Right lobe of liver (tissue), 6 donors: ENCODE data around the gene PRDM1. TPM values are rescaled to one million over a fixed set of nuclear protein-coding genes. Genes with fewer than 3 reads are reported as not detected.

Source experiments
- ATAC-seq, 4 donors: fragments of 200-7000 bp; cut with Tn5 transposase; one replicate each; pipeline ENCODE4 v1.9.1; 2020; ENCODE audit warnings: mild to moderate bottlenecking in 4 of 4, moderate library complexity in 4 of 4
- DNase-seq, 3 donors: peaks; one replicate each; pipeline ENCODE4 v3.0.0-alpha.2; 2020
- H3K27ac ChIP-seq, 3 donors: fragments of 200-600 bp; one replicate each; pipeline ENCODE4 v1.8.0; 2022
- H3K27me3 ChIP-seq, 2 donors: fragments of 200-600 bp; one replicate each; pipeline ENCODE4 v1.8.0; 2022
- H3K36me3 ChIP-seq, 4 donors: fragments of 200-600 bp; sonication (generic) in 1 of 4; one replicate each; pipeline versions ENCODE4 v1.5.1 to v1.8.0; 2017 to 2022; ENCODE audit warnings: control low read depth in 1 of 4
- H3K4me1 ChIP-seq, 4 donors: fragments of 200-600 bp; sonication (generic) in 1 of 4; one replicate each; pipeline versions ENCODE4 v1.5.1 to v1.8.0; 2017 to 2022; ENCODE audit warnings: control low read depth in 1 of 4
- H3K4me3 ChIP-seq, 3 donors: fragments of 200-600 bp; one replicate each; pipeline ENCODE4 v1.8.0; 2022
- H3K9me3 ChIP-seq, 4 donors: fragments of 200-600 bp; sonication (generic) in 1 of 4; one replicate each; pipeline versions ENCODE4 v1.5.1 to v1.8.0; 2017 to 2022; ENCODE audit warnings: control low read depth in 1 of 4
- POLR2A ChIP-seq: fragments of 450-650 bp; IDR thresholded peaks from one replicate; pipeline ENCODE4 v1.6.1; 2017; ENCODE audit warnings: antibody characterized with exemption, mild to moderate bottlenecking
- WGBS: methylation state at CpG from one replicate; pipeline ENCODE4 v1.1.6; 2018; ENCODE audit warnings: low coverage, low lambda C conversion rate; ENCODE audit not compliant: insufficient coverage; ENCODE audit errors: missing lambda C conversion rate; 5-methylcytosine and 5-hydroxymethylcytosine counted together
- intact Hi-C, 2 donors: fragments of 100-400 bp; cut with DNase I; formaldehyde crosslinking; loops; one replicate each; pipeline versions ENCODE4 v1.11.2 to v1.14.1; 2022
- total RNA-seq, 6 experiments: library from RNA; depleted of rRNA in 2 of 6; stranded (reverse); fragments of >200 nt in 2 of 6; fragmentation: NEBNext Ultra II Directional in 3 of 6; extraction: Animal tissue kit (Norgen Biotek cat#: 25700) in 3 of 6; gene quantifications; one replicate each; pipeline versions ENCODE4 v1.1.0 to v1.2.4, GENCODE V29; 2016 to 2023
- TF ChIP-seq, protein P1 (sequence below), 4 donors: fragments of 200-600 bp in 3 of 4; fragments of 450-650 bp in 1 of 4; IDR thresholded peaks; one replicate each; pipeline versions ENCODE4 v1.5.1 to v1.8.0; 2016 to 2022; ENCODE audit warnings: antibody characterized with exemption in 4 of 4, mild to moderate bottlenecking in 2 of 4
- donor health status: DM: no; HTN: yes; CAD: no.
- donor health status: DM: no; HTN: no; CAD: no.
- donor health status: DM: no; HTN: no; CAD: no.
- donor health status: DM: no; HTN: yes; CAD: no.
- donor health status: DM: no; HTN: yes; CAD: no.

Gene PRDM1
- total RNA-seq, 6 experiments from 2014 or later: 0.86 to 2.8 (median 1.3) TPM

DNA sequence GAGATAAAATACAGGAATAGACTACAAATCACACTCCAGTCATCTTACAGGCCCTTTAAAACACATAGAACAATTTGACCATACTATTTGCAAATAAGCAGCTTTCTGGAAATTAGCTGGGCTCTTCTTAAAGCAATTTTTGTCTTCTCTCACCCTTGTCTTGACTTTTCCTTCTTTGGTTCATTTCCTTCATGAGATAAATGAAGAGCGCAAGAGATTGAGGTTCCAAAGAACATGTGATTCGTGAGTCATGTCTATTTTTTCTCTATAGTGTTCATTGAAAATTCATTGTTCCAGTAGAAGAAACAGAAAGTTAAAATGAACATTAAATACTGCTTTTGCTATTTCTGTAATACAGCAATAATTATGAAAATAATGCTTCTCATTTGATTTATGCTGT, 33.9 kb downstream of the PRDM1 start:
- ATAC-seq: no peak
- Histone ChIP-seq H3K4me1 (no peaks in the 10 kb centered on the region), H3K27me3 (no peaks in the 10 kb centered on the region), H3K36me3 (no peaks in the 10 kb centered on the region), H3K27ac (no peak overlapping the region), H3K4me3 (no peak overlapping the region), H3K9me3 (no peaks in the 10 kb centered on the region)
- no peak for DNase-seq
- WGBS: 76% methylated on average over 2 of the region's 2 CpGs
- TF ChIP-seq POLR2A: no peak
- TF ChIP-seq, protein P1, sequence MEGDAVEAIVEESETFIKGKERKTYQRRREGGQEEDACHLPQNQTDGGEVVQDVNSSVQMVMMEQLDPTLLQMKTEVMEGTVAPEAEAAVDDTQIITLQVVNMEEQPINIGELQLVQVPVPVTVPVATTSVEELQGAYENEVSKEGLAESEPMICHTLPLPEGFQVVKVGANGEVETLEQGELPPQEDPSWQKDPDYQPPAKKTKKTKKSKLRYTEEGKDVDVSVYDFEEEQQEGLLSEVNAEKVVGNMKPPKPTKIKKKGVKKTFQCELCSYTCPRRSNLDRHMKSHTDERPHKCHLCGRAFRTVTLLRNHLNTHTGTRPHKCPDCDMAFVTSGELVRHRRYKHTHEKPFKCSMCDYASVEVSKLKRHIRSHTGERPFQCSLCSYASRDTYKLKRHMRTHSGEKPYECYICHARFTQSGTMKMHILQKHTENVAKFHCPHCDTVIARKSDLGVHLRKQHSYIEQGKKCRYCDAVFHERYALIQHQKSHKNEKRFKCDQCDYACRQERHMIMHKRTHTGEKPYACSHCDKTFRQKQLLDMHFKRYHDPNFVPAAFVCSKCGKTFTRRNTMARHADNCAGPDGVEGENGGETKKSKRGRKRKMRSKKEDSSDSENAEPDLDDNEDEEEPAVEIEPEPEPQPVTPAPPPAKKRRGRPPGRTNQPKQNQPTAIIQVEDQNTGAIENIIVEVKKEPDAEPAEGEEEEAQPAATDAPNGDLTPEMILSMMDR (IDR thresholded peaks at IDR 0.05): no peak
- intact Hi-C loops: no loop called here

- ATAC-seq: no peak
- WGBS: 84% methylated on average over 6 of the region's 6 CpGs
- no peaks in the 10 kb centered on the region for H3K27me3 ChIP-seq
- TF ChIP-seq POLR2A: no peak
- TF ChIP-seq, protein P1 (IDR thresholded peaks at IDR 0.05): no peak
- intact Hi-C loops: no loop called here
- H3K4me3 ChIP-seq: no peak overlapping the region
- no peak for DNase-seq
- H3K27ac ChIP-seq: no peak overlapping the region
- H3K9me3 ChIP-seq: no peaks in the 10 kb centered on the region
- no peaks in the 10 kb centered on the region for H3K4me1 ChIP-seq
- no peaks in the 10 kb centered on the region for H3K36me3 ChIP-seq
Observed at GRCh38 chr6:106120406-106120805, 34.3 kb downstream of the PRDM1 start.

DNA sequence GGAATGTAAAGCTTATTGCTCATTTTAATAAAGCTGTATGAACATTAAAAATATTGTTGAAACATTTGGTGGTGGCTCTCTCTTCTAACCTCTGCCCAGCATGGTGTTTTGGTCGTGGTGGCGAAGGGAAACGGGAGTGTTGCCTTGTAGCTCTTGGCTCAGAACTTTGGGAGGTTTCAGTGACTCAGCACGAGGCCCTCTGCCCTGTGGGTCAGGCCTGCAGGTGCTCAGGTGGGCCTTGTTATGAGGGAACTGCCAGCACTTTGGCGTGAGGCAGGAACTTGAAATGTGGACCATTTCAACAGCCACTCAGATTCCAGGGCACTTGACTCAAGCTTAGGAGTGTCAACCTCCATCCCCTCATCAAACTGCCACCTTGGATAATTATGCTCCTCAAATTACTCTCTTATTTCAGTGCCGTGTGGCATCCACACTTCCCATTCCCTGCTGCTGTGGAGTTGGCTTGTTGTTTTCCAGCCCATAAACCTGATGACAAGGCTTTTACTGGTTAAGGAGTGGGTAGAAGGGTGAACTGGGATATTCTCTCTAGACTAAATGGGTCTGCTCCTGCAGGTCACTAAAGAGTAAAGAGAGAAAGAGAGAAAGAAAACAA, 36.3 kb downstream of the PRDM1 start:
- no peak for DNase-seq
- no peaks in the 10 kb centered on the region for H3K4me1 ChIP-seq
- H3K27me3 ChIP-seq: no peaks in the 10 kb centered on the region
- H3K36me3 ChIP-seq: no peaks in the 10 kb centered on the region
- H3K4me3 ChIP-seq: no peak overlapping the region
- intact Hi-C loops: no loop called here
- TF ChIP-seq, protein P1 (IDR thresholded peaks at IDR 0.05): no peak
- no peak for TF ChIP-seq POLR2A
- ATAC-seq: no peak
- H3K9me3 ChIP-seq: no peaks in the 10 kb centered on the region
- no peak overlapping the region for H3K27ac ChIP-seq
- WGBS: 47% methylated on average over 2 of the region's 6 CpGs

DNA sequence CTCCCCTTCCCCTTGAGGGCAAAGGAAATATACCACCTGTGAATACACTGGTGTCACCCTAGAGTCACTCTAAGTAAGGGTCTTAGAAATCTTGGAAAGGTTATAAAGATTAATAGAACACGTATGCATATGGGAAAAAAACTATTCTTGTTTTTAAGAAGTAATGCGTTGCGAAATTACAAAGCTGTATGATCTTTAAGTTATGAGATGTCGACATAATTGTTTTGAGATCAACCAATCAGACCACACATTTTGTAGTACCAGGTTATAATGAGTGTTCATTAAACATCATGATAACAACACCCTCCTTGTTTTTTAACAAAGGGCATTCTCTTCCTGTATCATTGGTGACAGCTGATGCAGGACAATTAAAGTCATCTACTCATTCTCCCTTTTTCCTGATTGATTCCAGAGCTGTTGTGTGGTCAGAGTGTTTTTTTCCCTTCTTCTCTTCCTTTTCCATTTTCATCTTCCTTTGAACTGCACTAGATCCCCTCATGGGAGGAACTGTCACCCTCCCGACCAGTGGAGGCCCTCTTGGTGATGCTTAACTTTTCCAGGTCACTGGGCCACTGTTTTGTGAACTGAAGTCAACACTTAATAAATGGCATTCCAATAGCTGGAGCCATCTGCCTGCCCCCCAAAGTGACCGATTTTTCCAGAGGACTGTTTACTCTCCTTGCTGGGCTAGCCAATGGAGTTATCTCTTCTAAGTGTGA, 37.0 kb downstream of the PRDM1 start:
- WGBS: 75% methylated on average over 6 of the region's 6 CpGs
- TF ChIP-seq, protein P1 (IDR thresholded peaks at IDR 0.05): no peak
- no peak for TF ChIP-seq POLR2A
- no peaks in the 10 kb centered on the region for H3K36me3 ChIP-seq
- no peaks in the 10 kb centered on the region for H3K27me3 ChIP-seq
- no peak overlapping the region for H3K4me3 ChIP-seq
- ATAC-seq (no peak), DNase-seq (no peak)
- no peaks in the 10 kb centered on the region for H3K4me1 ChIP-seq
- intact Hi-C loops: no loop called here
- H3K27ac ChIP-seq: no peak overlapping the region
- H3K9me3 ChIP-seq: no peaks in the 10 kb centered on the region
